ENCODE results near the gene LMO4. TPM values are rescaled to one million over a fixed set of nuclear protein-coding genes. Genes with fewer than 3 reads are reported as not detected.

LMO4 gene
- total RNA-seq, 1 experiment from 2014 or later: 53.8 TPM

DNA sequence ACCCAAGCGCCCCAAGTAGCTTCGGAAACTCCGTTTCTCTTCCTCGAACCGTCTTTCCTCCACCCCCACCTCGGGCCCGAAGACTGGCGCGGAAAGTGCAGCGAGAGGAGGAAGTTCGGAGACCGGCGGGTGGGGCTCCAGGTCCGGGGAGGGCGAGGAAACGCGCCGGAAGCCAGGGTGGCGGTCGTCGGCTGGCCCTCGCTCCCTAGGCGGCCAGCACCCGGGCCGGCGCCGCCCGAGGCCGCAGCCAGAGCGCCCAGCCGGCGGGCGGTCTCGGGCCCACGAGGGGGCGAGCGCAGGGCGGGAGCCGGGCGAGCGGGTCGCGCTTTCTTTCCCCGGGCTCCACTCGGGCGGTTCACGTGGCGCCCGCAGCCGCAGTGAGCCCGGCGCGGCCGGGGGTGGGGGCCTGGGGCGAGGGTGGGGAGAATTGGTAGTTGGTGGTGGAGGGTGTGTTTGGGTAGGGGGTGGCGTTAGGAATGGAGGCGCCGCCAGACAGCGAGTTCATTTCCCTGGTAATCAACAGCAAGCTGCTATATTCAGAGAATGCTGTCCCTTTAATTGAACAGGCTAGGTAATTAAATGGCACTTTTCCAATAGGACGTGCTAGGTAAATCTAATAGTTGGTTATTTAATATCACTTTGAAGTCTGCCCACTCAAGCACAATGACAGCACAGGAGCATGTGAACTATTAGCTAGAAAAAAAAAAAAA, 6.7 kb downstream of the LMO4 start:
- Histone ChIP-seq H3K4me1 (no peaks in the 10 kb centered on the region), H3K36me3 (ENCODE audit: control insufficient read depth, insufficient read depth, low read length) (no peaks in the 10 kb centered on the region; the same call in 1 of the 2 replicates), H3K27me3 (replicated peaks; ENCODE audit: control insufficient read depth, insufficient read depth, low read length) (no peaks in the 10 kb centered on the region), H3K4me3 (ENCODE audit: low read depth, low read length) (peak overlapping the region; percentile 36), H3K9me3 (no peaks in the 10 kb centered on the region)
- H3K4me1 Mint-ChIP-seq (ENCODE audit: low read depth, unreplicated experiment): no peaks in the 10 kb centered on the region
- TF ChIP-seq, protein P1, sequence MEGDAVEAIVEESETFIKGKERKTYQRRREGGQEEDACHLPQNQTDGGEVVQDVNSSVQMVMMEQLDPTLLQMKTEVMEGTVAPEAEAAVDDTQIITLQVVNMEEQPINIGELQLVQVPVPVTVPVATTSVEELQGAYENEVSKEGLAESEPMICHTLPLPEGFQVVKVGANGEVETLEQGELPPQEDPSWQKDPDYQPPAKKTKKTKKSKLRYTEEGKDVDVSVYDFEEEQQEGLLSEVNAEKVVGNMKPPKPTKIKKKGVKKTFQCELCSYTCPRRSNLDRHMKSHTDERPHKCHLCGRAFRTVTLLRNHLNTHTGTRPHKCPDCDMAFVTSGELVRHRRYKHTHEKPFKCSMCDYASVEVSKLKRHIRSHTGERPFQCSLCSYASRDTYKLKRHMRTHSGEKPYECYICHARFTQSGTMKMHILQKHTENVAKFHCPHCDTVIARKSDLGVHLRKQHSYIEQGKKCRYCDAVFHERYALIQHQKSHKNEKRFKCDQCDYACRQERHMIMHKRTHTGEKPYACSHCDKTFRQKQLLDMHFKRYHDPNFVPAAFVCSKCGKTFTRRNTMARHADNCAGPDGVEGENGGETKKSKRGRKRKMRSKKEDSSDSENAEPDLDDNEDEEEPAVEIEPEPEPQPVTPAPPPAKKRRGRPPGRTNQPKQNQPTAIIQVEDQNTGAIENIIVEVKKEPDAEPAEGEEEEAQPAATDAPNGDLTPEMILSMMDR (IDR thresholded peaks at IDR 0.05; ENCODE audit: insufficient read depth in 1 of 2, low read depth in 1 of 2, low read length in 1 of 2, severe bottlenecking in 1 of 2, unreplicated experiment in 1 of 2): no peak
- H3K27me3 Mint-ChIP-seq (ENCODE audit: insufficient read depth, unreplicated experiment): no peaks in the 10 kb centered on the region
- H3K9me3 Mint-ChIP-seq (ENCODE audit: unreplicated experiment): no peaks in the 10 kb centered on the region
- ChIA-PET POLR2A (interaction anchor here (0.6 to 0.9 kb wide), 2 partner anchors 460 to 734 kb away, joined by 4 to 6 read pairs; no protein-coding TSS in a partner anchor), CTCF (interaction anchor here (0.6 to 0.7 kb wide), 2 partner anchors 28 to 250 kb away, joined by 3 read pairs; no protein-coding TSS in a partner anchor)
- H3K36me3 Mint-ChIP-seq (ENCODE audit: insufficient read depth, unreplicated experiment): peaks cover 78% of the 10 kb centered on the region
- H3K27ac Mint-ChIP-seq (ENCODE audit: unreplicated experiment): peak overlapping the region; percentile 64
- intact Hi-C loops (cut with micrococcal nuclease; ENCODE audit: unreplicated experiment): no loop called here
- H3K4me3 Mint-ChIP-seq (ENCODE audit: unreplicated experiment): peak overlapping the region; percentile 56
- no TSS peak for BruUV-seq (replicated peaks)
- peak; percentile 30 to 36 for DNase-seq

DNA sequence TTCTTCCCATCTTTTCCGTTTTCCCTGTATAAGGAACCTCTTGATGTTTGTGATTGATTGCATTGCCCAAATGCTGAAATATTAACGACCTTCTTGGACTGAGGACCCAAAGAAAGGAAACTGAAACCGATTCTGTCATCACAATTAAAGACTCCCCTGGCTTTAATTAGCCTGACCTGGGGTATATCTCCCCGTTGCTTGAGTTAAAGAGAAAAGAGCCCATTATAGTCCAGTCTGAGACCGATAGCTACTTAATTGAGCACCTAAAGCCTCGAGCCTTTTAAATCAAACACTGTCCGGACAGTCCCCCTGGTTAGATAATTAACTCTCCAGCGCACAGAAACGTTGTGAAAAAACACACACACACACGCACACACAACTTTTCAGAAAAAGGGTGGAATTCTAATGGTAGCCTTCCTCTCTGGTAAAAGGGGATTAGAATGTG, 8.0 kb downstream of the LMO4 start:
- Histone ChIP-seq H3K36me3 (ENCODE audit: control insufficient read depth, insufficient read depth, low read length) (no peaks in the 10 kb centered on the region; the same call in 1 of the 2 replicates), H3K4me3 (ENCODE audit: low read depth, low read length) (no peak overlapping the region), H3K27me3 (replicated peaks; ENCODE audit: control insufficient read depth, insufficient read depth, low read length) (no peaks in the 10 kb centered on the region), H3K4me1 (no peaks in the 10 kb centered on the region), H3K9me3 (no peaks in the 10 kb centered on the region)
- intact Hi-C loops (cut with micrococcal nuclease; ENCODE audit: unreplicated experiment): no loop called here
- no peaks in the 10 kb centered on the region for H3K27me3 Mint-ChIP-seq (ENCODE audit: insufficient read depth, unreplicated experiment)
- DNase-seq: no peak
- CTCF ChIA-PET: no interaction called here
- H3K9me3 Mint-ChIP-seq (ENCODE audit: unreplicated experiment): no peaks in the 10 kb centered on the region
- TF ChIP-seq, protein P1 (IDR thresholded peaks at IDR 0.05; ENCODE audit: insufficient read depth in 1 of 2, low read depth in 1 of 2, low read length in 1 of 2, severe bottlenecking in 1 of 2, unreplicated experiment in 1 of 2): no peak
- no peaks in the 10 kb centered on the region for H3K4me1 Mint-ChIP-seq (ENCODE audit: low read depth, unreplicated experiment)
- H3K4me3 Mint-ChIP-seq (ENCODE audit: unreplicated experiment): no peak overlapping the region
- peaks cover 85% of the 10 kb centered on the region for H3K36me3 Mint-ChIP-seq (ENCODE audit: insufficient read depth, unreplicated experiment)
- no TSS peak for BruUV-seq (replicated peaks)
- H3K27ac Mint-ChIP-seq (ENCODE audit: unreplicated experiment): no peak overlapping the region
- POLR2A ChIA-PET: no interaction called here

DNA sequence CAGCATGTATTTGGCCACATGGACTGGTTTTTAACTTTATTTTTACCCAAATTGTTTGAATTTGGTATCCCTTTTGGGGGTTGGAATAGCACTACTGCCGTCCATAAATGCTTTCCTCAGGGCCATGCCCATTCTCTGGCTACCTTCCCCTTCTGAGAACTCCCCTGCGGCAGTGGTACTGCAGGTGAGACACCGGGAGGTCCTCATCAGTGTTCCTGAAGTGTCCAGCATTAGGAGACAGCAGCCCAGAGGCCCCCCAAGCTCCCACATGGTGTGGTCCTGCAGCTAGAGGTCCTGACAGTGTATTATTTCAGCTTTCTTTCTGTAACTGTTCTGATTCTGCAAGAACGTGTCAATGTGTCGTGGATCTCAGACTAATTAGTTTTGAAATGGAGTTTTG, 8.9 kb downstream of the LMO4 start:
- TF ChIP-seq, protein P1 (IDR thresholded peaks at IDR 0.05; ENCODE audit: insufficient read depth in 1 of 2, low read depth in 1 of 2, low read length in 1 of 2, severe bottlenecking in 1 of 2, unreplicated experiment in 1 of 2): no peak
- H3K9me3 ChIP-seq: no peaks in the 10 kb centered on the region
- intact Hi-C loops (cut with micrococcal nuclease; ENCODE audit: unreplicated experiment): no loop called here
- no peaks in the 10 kb centered on the region; the same call in 1 of the 2 replicates for H3K36me3 ChIP-seq (ENCODE audit: control insufficient read depth, insufficient read depth, low read length)
- DNase-seq: no peak
- Mint-ChIP-seq H3K27me3 (ENCODE audit: insufficient read depth, unreplicated experiment) (no peaks in the 10 kb centered on the region), H3K4me1 (ENCODE audit: low read depth, unreplicated experiment) (no peaks in the 10 kb centered on the region), H3K36me3 (ENCODE audit: insufficient read depth, unreplicated experiment) (peaks cover 86% of the 10 kb centered on the region), H3K27ac (ENCODE audit: unreplicated experiment) (no peak overlapping the region), H3K4me3 (ENCODE audit: unreplicated experiment) (no peak overlapping the region), H3K9me3 (ENCODE audit: unreplicated experiment) (no peaks in the 10 kb centered on the region)
- ChIA-PET CTCF (no interaction called here), POLR2A (no interaction called here)
- BruUV-seq (replicated peaks): no TSS peak
- no peaks in the 10 kb centered on the region for H3K27me3 ChIP-seq (replicated peaks; ENCODE audit: control insufficient read depth, insufficient read depth, low read length)
- H3K4me3 ChIP-seq (ENCODE audit: low read depth, low read length): no peak overlapping the region
- H3K4me1 ChIP-seq: no peaks in the 10 kb centered on the region
